ENCODE data around the gene ZNF609.

Gene ZNF609

GRCh38 chr15:64460206-64460723, at the start of gene ZNF609:
Gene ZNF609, plus strand, starts transcription at chr15:64460578. Its CDS starts 38,842 bp downstream, at chr15:64499420.
- in situ Hi-C loops (cut with MboI; ENCODE audit: low pct_unique_long_range_greater_than_20kb, low sequenced_read_pairs): no loop called here
- peak; percentile 98 for DNase-seq

- in situ Hi-C loops (cut with MboI; ENCODE audit: low pct_unique_long_range_greater_than_20kb, low sequenced_read_pairs): no loop called here
- DNase-seq: no peak
Observed at GRCh38 chr15:64412216-64412615, 48.2 kb upstream of the ZNF609 start.

GRCh38 chr15:64422697-64423096, 37.7 kb upstream of the ZNF609 start:
- in situ Hi-C loops (cut with MboI; ENCODE audit: low pct_unique_long_range_greater_than_20kb, low sequenced_read_pairs): no loop called here
- no peak for DNase-seq

- DNase-seq: no peak
- in situ Hi-C loops (cut with MboI; ENCODE audit: low pct_unique_long_range_greater_than_20kb, low sequenced_read_pairs): no loop called here
Observed at GRCh38 chr15:64423970-64424369, 36.4 kb upstream of the ZNF609 start.

GRCh38 chr15:64425221-64425620, 35.2 kb upstream of the ZNF609 start:
- in situ Hi-C loops (cut with MboI; ENCODE audit: low pct_unique_long_range_greater_than_20kb, low sequenced_read_pairs): no loop called here
- DNase-seq: no peak

GRCh38 chr15:64426845-64427465, 33.4 kb upstream of the ZNF609 start:
- in situ Hi-C loops (cut with MboI; ENCODE audit: low pct_unique_long_range_greater_than_20kb, low sequenced_read_pairs): no loop called here
- peak; percentile 78 for DNase-seq

GRCh38 chr15:64429448-64429847, 30.9 kb upstream of the ZNF609 start:
- in situ Hi-C loops (cut with MboI; ENCODE audit: low pct_unique_long_range_greater_than_20kb, low sequenced_read_pairs): no loop called here
- no peak for DNase-seq

GRCh38 chr15:64430000-64430735, 30.2 kb upstream of the ZNF609 start:
- in situ Hi-C loops (cut with MboI; ENCODE audit: low pct_unique_long_range_greater_than_20kb, low sequenced_read_pairs): no loop called here

GRCh38 chr15:64437982-64438381, 22.4 kb upstream of the ZNF609 start:
- DNase-seq: no peak
- in situ Hi-C loops (cut with MboI; ENCODE audit: low pct_unique_long_range_greater_than_20kb, low sequenced_read_pairs): no loop called here

More at GRCh38 chr15:64430000-64430735, 30.2 kb upstream of the ZNF609 start:
- DNase-seq: peak; percentile 97

- DNase-seq: peak; percentile 73
- in situ Hi-C loops (cut with MboI; ENCODE audit: low pct_unique_long_range_greater_than_20kb, low sequenced_read_pairs): no loop called here
Observed at GRCh38 chr15:64438653-64439447, 21.5 kb upstream of the ZNF609 start.

GRCh38 chr15:64441852-64442251, 18.5 kb upstream of the ZNF609 start:
- in situ Hi-C loops (cut with MboI; ENCODE audit: low pct_unique_long_range_greater_than_20kb, low sequenced_read_pairs): no loop called here
- DNase-seq: no peak

GRCh38 chr15:64443016-64443415, 17.4 kb upstream of the ZNF609 start:
- no peak for DNase-seq
- in situ Hi-C loops (cut with MboI; ENCODE audit: low pct_unique_long_range_greater_than_20kb, low sequenced_read_pairs): no loop called here

- DNase-seq: no peak
- in situ Hi-C loops (cut with MboI; ENCODE audit: low pct_unique_long_range_greater_than_20kb, low sequenced_read_pairs): no loop called here
Observed at GRCh38 chr15:64443747-64444621, 16.4 kb upstream of the ZNF609 start.

- no peak for DNase-seq
- in situ Hi-C loops (cut with MboI; ENCODE audit: low pct_unique_long_range_greater_than_20kb, low sequenced_read_pairs): no loop called here
Observed at GRCh38 chr15:64444836-64445235, 15.5 kb upstream of the ZNF609 start.

- in situ Hi-C loops (cut with MboI; ENCODE audit: low pct_unique_long_range_greater_than_20kb, low sequenced_read_pairs): no loop called here
- peak; percentile 88 for DNase-seq
Observed at GRCh38 chr15:64447536-64448315, 12.7 kb upstream of the ZNF609 start.

- DNase-seq: no peak
- in situ Hi-C loops (cut with MboI; ENCODE audit: low pct_unique_long_range_greater_than_20kb, low sequenced_read_pairs): no loop called here
Observed at GRCh38 chr15:64452988-64453688, 7.2 kb upstream of the ZNF609 start.

- in situ Hi-C loops (cut with MboI; ENCODE audit: low pct_unique_long_range_greater_than_20kb, low sequenced_read_pairs): no loop called here
- no peak for DNase-seq
Observed at GRCh38 chr15:64453689-64454037, 6.7 kb upstream of the ZNF609 start.

GRCh38 chr15:64454282-64454681, 6.1 kb upstream of the ZNF609 start:
- in situ Hi-C loops (cut with MboI; ENCODE audit: low pct_unique_long_range_greater_than_20kb, low sequenced_read_pairs): no loop called here

More at GRCh38 chr15:64454282-64454681, 6.1 kb upstream of the ZNF609 start:
- DNase-seq: no peak

Data from KBM-7 (cell line).